Epidermal melanocyte (primary cell): ENCODE measurements around the gene ACVR2A.

ENCODE experiments used
- DNase-seq: peaks from one replicate; pipeline ENCODE4 v3.0.0; 2011; ENCODE audit warnings: low spot score; ENCODE audit not compliant: insufficient read length

ACVR2A gene

DNA sequence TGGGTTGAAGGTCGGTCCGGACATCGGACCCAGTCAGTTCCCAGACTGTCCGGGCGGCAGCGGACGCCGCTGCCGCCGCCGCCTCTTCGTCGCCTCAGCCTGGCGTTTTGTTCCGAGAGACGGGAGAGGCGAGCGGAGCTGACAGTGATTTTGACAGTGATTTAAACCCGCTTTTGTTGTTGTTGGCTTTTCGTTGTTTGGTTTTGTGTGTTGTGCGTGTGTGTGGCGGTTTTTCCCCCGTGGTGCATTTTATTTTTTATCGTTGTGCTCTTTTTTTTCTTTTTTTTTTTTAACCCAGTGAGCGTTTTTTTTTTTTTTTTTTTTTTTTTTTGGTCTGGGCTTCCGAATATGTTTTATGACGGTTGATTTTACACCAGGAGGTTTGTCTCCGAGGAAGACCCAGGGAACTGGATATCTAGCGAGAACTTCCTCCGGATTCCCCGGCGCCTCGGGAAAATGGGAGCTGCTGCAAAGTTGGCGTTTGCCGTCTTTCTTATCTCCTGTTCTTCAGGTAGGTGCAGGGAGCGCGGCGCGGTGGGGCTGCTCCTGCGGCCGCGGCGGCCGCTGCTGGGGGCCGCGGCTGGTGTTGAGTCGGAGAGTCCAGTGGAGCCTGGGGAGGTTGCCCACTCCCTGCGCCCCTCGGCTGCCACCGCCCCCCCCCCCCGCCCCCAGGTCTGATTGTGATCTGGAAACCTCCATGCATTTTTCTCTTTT lies at the start of gene ACVR2A:
ACVR2A (plus strand) TSS at position 333 of the 714 bp plus-strand sequence; CDS start at position 457, 124 bp downstream.
- DNase-seq = no peak

DNA sequence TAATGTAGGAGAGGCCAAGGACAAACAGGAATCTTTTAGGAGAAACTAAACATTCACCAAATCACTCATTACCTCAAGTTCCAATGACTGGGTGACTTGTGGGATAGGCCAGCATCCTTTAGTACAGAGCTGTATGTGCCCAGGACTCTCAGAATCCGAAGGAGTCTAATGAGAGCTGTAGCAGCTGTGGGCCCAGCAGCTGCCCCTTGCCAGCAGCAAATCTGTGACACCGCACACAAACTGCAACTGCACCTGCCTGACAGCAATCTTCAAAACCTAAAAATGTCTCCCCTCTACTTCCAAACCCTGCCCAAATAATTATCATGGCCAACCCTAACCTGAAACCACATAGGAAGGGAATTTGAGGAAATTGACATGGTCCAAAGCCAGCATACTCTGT lies 44.5 kb upstream of the ACVR2A start:
- DNase-seq = no peak

DNA sequence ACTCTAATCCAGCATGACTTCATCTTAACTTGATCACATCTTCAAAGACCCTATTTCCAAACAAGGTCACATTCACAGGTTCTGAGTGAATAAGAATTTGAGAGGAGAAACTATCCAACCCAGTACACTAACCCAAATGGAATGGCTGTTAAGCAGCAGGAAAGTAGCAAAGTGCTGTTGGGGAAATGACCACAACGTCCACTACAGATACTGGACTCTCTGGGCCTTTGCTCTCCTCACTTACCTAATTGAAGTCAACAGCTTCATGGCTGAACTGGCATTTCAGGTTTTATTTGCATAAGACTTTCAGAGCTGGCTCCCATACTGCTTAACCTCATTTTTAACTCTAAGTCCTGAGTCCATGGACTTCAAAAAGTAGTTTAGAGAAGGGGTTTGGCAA lies 38.0 kb upstream of the ACVR2A start:
- DNase-seq = no peak

DNA sequence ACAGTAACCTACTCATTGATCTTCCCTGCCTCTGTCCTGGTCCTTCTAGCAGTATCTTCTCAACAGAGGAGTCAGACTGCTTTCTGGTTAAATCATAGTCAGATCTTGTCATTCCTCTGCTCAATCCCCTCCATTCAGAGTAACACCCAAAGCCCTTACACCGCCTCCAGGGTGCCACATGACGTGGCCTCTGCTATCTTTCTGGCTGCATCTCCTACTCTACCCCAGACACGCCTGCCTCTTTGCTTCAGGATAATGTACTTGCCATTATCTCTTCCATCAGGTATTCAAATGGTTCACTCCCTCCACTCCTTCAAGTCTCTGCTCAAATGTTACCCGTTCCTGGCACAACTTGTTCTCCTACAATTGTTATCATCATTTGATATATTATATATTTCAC lies 36.3 kb upstream of the ACVR2A start:
- DNase-seq = no peak

DNA sequence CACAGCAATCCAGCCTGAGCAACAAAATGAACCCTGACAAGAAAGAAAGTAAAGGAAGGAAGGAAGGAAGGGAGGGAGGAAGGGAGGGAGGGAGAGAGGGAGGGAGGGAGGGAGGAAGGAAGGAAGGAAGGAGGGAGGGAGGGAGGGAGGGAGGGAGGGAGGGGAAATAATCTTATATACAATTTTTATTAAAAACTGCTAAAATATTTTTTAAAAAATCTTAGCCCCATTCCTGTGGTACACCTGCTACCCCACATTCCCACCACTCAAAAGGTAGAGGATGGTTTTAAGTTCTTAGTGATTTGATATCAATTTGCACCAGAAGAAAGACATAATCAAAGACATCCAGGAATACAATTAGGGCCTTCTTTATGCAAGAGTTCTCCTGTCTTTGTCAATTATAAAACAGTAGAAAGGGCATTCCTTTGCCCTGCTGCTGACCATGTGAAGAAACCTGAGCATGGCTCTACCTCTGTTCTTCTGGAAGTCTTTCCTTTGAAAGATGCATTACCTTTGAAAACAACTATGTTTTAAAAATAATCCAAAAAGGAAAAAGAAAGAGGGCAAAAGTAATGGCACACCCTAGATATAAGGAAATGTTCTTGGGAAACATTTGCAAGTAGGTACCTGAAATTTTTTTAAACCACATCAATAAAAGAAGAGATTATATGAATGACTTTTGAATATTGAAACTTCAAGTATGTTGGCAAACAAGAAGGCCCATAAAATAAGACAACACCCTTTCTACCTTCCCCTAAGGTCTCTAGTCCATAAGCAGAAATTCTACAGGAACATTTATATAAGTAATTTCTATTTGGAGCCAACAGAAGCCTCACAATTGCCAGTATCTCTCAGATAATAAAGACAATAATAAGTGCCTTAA lies 33.7 kb upstream of the ACVR2A start:
- no peak for DNase-seq

DNA sequence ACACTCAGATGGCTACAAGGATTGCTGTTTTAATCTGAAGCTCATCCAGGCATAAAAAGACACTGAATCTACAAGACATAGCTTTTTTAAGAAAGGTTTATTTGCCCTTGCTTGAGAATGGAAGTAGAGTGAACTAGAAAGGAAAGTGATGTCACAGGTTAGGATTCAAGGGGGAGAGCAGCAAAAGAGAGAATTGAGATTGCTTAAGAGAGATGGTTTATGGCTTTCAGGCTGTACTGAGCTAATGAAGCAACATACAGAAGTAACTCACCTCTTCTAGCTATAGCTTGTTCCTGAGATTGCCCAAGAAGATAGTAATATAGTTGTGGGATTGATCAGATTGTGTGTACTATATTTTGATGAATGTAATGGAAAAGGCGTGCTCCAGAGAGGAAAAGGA lies 26.1 kb upstream of the ACVR2A start:
- no peak for DNase-seq

DNA sequence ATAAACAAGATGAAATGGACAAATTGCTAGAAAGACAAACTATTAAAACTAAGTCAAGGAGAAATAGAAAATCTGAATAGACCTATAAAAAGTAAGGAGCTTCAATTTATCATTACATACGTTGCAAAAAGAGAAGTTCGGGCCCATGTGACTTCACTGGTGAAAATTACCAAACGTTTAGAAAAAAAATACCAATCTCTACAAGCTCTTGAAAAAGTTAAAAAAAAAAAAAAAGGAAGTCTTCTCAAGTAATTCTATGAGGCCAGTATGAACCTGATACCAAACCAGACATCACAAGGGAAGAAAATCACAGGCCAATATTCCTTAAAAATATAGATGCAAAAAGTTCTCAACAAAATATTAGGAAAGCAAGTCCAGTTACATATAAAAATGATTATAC lies 20.2 kb upstream of the ACVR2A start:
- DNase-seq = no peak

DNA sequence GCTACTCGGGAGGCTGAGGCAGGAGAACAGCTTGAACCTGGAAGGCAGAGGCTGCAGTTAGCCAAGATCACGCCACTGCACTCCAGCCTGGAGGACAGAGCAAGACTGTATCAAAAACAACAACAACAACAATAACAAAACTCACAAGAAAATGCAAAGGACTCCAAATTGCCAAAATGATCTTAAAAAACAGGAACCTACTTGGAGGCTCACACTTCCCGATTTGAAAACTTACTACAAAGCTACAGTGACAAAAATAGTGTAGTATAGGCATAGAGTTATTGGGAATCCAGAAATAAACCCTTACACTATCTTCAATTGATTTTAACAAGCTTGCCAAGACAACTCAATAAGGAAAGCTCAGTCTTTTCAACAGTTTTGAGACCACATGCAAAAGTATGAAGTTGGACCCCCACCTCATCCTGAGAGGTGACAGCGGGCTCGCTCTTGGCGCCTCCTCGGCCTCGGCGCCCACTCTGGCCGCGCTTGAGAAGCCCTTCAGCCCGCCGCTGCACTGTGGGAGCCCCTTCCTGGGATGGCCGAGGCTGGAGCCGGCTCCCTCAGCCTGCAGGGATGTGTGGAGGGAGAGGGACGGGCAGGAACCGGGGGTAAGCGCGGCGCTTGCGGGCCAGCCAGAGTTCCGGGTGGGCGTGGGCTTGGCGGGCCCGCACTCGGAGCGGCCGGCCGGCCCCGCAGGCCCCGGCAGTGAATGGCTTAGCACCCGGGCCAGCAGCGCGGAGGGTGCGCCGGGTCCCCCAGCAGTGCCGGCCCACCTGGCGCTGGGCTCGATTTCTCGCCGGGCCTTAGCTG lies 18.3 kb upstream of the ACVR2A start:
- no peak for DNase-seq

DNA sequence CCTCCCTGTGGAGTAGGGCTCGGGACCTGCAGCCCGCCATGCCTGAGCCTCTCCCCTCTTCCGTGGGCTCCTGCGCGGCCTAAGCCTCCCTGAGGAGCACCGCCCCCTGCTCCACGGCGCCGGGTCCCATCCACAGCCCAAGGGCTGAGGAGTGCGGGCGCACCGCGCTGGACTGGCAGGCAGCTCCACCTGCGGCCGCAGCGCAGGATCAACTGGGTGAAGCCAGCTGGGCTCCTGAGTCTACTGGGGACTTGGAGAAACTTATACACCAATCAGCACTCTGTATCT lies 17.8 kb upstream of the ACVR2A start:
- no peak for DNase-seq

DNA sequence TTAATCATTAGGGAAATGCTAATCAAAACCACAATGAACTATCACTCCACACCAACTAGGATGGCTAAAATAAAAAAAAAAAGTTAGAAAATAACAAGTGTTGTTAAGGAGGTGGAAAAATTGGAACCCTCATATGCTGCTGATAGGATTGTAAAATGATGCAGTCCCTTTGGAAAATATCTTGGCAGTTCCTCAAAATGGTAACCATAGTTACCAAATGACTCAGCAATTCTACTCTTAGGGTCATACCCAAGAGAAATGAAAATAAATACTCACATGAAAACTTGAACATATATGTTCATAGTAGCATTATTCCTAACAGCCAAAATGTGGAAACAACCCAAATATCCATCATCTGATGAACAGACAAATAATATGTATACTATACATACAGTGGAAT lies 15.7 kb upstream of the ACVR2A start:
- DNase-seq = no peak

DNA sequence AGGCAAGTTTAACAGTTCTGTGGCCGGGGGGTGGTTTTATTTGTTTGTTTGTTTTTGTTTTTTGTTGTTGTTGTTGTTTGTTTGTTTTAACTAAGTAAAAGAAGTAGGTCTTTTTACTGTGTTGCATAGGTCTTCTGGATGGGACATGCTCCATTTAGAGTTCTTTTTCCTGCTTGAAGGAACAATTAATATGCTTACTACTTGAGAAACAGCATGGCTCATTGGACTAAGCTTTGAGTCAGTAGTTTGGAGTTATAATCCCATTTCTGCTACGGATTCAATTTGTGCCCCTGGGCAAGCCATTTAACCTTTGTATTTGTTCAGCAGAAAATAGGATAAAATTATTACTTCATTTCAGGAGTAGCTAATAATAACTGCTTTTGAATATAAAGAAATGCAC lies 8.7 kb upstream of the ACVR2A start:
- no peak for DNase-seq

DNA sequence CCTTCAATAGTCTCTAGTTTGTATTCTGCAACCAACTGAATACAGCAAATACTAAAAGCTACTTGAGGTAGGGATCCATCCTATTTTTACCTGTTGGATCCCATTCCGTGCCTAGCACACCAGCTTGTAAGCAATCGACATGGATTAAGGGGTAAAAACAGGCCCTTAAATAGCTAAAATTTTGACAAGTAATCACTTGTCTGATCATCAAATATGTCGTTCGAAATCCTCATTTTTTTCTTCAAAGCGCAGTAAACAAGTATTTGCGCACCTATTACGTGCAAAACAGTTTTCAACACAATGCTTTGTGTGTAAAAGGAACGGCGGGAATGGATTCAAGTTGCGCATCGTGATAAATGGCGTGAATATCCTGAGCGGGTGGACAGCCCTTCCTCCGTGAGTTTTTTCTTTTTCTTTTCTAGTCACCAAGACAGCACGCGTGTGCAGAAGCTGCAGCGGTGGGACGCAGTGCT lies 1.4 kb upstream of the ACVR2A start:
- no peak for DNase-seq

DNA sequence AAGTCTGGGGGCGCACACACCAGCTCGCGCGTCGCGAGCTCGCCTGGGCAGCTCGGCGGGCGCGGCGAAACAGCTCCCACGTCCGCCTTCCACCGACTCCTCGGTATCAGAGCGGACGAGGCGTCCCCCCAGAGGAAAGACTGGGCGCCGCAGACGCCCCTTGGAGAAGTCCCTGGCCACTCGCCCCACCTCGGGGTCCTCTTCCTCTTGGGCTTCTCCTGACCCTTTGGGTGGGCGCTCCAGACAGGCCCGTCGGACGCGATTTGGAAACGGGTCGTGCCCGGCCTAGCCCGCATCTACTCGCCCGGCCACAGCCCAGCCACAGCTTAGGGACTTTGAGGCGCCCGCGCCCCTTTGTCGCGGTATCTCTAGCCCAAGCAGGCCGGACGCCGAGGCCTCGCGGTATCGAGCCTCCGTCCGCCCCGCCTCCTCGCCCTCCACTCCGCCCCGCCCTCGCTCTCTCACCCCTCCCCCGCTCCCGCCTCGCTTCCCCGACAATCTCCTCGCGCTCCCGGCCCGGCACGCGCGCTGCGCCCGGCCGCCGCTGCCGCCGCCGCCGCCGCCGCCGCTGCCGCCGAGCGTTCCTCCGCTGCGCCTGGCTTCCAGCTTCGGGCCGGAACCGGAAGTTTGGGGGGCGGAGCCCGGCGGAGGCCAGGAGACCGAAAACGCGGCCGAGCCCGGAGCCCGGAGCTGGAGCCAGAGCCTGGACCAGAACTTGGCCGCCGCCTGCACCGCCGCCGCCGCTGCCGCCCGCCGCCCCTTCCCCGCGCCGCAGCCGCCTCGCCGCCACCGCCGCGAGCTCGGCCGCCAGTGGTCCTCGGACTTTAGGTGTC lies 749 bp upstream of the ACVR2A start:
- peak; percentile 89 for DNase-seq

DNA sequence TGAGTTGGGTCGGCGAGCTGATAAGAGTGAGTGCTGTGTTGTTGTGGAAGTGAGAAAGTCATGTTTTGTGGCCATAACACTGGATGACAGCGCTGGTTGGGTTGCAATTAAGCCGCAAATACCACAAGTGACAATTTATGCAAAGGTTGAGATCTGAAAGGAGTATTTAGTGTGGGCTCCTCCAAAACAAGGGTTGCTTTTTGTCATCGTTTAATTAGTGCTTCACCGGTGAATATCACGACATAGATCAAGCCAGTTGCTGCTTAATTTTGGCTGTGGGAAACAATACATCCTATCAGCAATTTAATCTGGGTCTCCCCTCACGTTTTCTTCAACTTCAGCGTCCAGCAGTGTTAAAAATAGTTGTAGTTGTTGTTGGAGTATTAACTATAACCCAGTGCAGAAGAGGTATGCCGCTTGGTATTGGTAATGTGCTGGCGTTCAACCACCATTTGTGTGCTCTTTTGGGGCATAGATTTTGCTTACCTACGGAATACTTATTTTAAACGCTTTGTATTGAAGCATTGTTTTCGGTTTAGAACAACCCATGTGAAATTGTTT lies 662 bp downstream of the ACVR2A start:
- DNase-seq = no peak

DNA sequence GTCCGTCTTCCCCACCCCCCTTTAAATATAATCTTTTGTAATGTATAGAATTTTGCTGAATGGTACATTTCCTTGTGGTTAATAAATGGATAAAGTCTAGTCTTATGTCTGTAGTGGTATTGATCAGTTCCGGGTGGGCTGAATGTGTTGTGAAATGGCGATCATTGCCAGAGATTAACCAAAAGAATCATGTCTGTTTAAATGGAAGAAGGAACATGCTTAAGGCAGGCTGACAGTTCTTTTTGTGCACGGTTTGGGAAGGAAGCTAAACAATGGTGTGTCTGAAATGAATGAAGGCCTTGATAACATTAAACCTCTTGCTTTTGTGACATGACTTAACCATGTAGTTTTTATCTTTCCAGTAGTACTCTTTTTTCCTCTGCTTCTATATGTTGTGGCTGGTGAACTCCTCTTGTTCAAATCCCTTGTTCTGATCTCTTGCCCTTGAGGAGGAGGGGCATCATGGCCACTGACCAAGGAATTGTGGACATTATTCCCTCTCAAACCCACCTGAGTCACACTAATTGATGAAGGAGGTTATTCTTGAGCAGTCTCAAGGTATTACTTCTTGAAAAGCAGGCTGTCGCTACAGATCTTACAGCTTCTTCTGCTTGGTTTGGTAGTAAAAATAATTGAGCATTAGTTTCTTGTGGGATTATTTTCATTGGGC lies 1.7 kb downstream of the ACVR2A start:
- peak; percentile 26 for DNase-seq

DNA sequence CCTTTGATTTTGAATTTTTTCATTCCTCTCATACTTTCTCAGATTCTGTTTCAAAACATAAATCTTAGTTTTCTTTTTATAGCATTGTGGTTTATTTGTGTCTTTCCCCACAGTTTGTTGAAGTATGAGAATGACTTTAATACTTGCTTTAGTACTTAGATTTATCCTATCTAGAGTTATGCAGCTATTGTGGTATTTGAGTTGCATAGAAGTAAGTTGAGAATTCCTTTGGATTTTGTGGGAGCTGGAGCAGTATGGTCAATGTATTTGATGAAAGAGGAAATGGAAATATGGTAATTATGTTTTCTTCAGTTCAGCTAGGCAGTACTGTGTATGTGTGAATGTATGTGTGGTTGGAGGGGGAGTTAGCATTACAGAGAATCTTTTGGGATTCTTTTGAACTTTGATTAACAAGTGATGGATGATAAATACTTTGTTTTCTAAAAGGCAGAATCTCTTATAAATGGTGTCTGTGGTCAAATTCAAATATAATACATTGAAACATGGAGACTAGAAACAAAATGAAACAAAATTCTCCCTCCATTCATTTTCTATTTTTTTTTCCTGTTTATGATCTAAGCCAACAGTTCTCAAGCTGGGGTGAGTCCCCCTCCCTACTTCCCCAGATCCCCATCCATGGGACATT lies 3.0 kb downstream of the ACVR2A start:
- DNase-seq = no peak

DNA sequence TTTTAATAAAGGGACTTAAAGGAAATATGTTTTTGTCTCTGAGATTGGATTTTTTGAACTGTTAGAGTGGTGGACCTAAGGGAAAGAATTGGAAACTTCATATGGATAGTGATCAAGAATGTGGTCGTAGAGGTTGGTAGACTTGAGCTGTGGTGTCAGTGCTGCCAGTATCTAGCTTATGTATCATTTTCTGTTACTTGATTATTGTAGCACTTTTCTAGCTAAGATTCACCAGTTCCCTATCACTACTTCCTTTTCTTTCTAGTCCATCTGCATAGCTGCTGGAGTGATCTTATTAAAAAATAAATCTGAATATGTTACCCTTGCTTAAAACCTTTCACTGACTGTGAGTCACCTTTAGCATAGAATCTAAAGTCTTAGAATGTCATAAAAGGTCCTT lies 6.0 kb downstream of the ACVR2A start:
- DNase-seq = no peak

DNA sequence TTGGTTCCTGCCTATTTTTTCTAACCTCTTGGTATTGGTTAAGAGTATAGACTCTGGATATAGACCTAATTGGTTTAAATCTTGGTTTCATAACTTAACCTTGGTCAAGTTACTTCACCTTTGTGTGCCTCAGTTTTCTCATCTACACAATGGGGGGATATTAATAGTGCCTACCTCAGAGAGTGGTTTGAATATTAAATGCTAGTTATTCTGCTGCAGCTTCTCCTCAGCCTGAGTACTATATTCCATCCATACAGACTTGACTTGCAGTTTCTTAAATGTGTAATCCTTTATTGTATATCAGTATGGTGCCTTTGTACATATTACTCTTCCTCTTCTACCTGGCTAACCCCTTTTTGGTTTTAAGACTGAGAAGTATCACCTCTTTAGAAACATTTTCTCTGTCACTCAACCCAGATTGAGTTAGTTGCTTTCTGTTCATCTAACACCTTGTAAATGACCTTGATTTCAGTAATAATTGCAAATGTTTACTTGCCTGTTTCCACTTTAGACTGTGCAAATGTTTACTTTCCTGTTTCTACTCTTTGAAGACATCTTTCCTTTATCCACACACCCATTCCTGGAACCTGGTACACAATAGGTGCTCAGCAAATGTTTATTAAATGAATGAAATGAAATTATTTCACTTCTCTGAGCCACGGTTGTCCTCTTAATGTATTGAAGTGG lies 6.6 kb downstream of the ACVR2A start:
- no peak for DNase-seq

DNA sequence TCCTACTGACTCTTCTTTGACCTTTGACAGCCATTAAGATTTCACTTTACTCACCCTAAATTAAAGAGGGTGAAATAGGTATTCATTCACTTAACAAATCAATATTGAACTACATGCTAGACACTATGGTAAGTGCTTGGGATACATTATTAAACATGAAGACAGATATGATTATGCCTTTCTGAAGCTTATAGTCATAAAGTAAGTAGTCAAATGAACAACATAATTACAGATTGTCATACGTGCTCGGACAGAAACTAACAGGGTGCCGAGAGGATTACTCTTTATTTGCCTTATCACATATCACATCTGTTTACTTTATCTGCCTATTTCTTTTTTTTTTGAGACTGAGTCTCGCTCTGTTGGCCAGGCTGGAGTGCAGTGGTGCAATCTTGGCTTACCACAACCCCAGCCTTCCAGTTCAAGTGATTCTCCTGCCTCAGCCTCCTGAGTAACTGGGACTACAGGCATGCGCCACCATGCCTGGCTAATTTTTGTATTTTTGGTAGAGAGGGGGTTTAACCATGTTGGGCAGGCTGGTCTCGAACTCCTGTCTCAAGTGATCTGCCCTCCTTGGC lies 9.8 kb downstream of the ACVR2A start:
- no peak for DNase-seq
